Neutrophil (primary cell): Measurements from ENCODE around the gene ADPGK.

Experiments used
- H3K27ac ChIP-seq: fragments of 200-600 bp; sonication (generic); 2 replicates; pipeline ENCODE4 v1.5.1; 2016; ENCODE audit warnings: mild to moderate bottlenecking, moderate library complexity
- H3K27me3 ChIP-seq: fragments of 200-600 bp; sonication (generic); 2 replicates; pipeline ENCODE4 v1.6.0; 2016; ENCODE audit warnings: mild to moderate bottlenecking
- H3K36me3 ChIP-seq: fragments of 200-600 bp; sonication (generic); 2 replicates; pipeline ENCODE4 v1.5.1; 2017
- H3K4me1 ChIP-seq, 2 experiments: fragments of 200-600 bp in 1 of 2; sonication (generic) in 1 of 2; 1 replicate in 1 of 2; 2 replicates in 1 of 2; pipeline versions ENCODE4 v1.5.1 to v1.6.1; 2013 to 2016; ENCODE audit warnings: low read depth in 1 of 2, low read length in 1 of 2, mild to moderate bottlenecking in 1 of 2, moderate library complexity in 1 of 2; ENCODE audit not compliant: control insufficient read depth in 1 of 2, insufficient read depth in 1 of 2
- H3K4me3 ChIP-seq, 2 experiments: fragments of 200-600 bp in 1 of 2; sonication (generic) in 1 of 2; 1 replicate in 1 of 2; 2 replicates in 1 of 2; pipeline ENCODE4 v1.5.1; 2013 to 2016; ENCODE audit warnings: low read depth in 1 of 2, low read length in 1 of 2, mild to moderate bottlenecking in 1 of 2, moderate library complexity in 1 of 2
- H3K9me3 ChIP-seq: fragments of 200-600 bp; sonication (generic); 2 replicates; pipeline ENCODE4 v1.5.1; 2016
- TF ChIP-seq, protein P1 (sequence below): fragments of 200-600 bp; sonication (generic); IDR thresholded peaks from 2 replicates; pipeline ENCODE4 v1.5.1; 2016; ENCODE audit warnings: antibody characterized with exemption

ADPGK gene

GRCh38 chr15:72803006-72803405 is 19.4 kb upstream of the ADPGK start:
- peaks cover 18 to 24% of the 10 kb centered on the region in 2 experiments for H3K4me1 ChIP-seq
- TF ChIP-seq, protein P1, sequence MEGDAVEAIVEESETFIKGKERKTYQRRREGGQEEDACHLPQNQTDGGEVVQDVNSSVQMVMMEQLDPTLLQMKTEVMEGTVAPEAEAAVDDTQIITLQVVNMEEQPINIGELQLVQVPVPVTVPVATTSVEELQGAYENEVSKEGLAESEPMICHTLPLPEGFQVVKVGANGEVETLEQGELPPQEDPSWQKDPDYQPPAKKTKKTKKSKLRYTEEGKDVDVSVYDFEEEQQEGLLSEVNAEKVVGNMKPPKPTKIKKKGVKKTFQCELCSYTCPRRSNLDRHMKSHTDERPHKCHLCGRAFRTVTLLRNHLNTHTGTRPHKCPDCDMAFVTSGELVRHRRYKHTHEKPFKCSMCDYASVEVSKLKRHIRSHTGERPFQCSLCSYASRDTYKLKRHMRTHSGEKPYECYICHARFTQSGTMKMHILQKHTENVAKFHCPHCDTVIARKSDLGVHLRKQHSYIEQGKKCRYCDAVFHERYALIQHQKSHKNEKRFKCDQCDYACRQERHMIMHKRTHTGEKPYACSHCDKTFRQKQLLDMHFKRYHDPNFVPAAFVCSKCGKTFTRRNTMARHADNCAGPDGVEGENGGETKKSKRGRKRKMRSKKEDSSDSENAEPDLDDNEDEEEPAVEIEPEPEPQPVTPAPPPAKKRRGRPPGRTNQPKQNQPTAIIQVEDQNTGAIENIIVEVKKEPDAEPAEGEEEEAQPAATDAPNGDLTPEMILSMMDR = no peak

DNA sequence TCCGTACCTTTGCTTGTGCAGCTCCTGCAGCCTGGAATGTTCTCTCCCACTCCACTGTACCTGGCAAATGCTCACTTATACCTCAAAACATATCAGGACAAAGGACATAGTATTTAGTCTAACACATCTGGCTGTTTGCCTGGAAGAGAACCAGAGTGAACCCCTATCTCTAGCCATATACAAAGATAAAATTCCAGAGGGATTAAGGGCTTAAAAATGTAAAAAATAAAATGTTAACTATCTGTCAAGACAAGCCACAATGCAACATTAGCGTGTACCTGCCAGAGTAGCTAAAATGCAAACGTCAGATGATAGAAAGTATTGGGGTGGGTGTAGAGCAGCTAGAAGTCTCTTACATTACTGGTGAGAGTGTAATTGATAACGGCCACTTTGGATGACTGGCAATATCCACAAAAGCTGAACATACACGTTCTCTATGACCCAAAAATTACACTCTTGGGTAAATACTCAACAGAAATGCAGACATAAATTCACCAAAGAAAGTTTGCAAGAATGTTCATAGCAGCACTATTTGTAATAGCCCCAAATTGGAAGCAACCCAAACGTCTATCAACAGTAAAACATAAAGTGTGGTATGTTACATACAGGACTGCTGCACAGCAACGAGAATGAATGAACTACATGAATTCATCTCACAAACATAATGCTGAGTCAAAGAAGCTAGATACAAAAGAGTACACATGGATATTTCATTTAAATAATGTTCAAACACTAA is 18.2 kb upstream of the ADPGK start:
- H3K4me1 ChIP-seq = peaks cover 29 to 33% of the 10 kb centered on the region in 2 experiments

More at GRCh38 chr15:72803006-72803405, 19.4 kb upstream of the ADPGK start:
- peaks cover 51% of the 10 kb centered on the region for H3K27me3 ChIP-seq
- no peak overlapping the region for H3K4me3 ChIP-seq
- no peak overlapping the region for H3K27ac ChIP-seq
- no peaks in the 10 kb centered on the region for H3K36me3 ChIP-seq
- H3K9me3 ChIP-seq = no peaks in the 10 kb centered on the region

DNA sequence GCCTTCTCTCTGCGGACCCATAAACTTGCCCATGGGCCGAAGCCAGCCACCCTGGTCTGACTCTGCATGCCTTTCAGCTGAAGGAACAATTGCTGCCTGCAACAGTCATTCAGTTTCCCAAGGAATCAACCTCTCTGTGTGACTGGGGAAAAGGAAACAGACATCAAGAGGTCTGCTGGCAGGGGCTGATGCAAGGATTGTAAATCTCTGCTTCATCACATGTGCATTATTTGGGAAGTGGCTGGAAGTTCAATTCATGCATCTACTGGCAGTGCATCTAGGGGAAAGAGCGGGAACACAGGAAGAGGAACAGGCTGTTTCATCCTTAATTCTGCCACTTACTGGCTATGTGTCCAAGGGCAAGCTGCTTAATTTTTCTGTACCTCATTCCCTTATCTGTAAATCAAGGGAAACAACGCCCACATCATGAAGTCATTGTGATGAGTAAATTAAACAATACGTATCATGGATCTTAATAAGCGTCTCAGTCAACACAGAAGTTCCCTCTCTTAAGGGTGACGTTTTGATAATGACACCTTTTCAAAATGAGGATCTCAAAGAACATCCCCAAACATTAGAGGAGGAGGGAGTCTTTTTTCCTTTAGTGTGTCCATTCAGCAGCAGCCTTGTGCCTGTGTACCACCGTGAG is 17.4 kb upstream of the ADPGK start:
- Histone ChIP-seq H3K4me1 (peaks cover 35 to 39% of the 10 kb centered on the region in 2 experiments), H3K27ac (no peak overlapping the region), H3K27me3 (peaks cover 69% of the 10 kb centered on the region), H3K9me3 (no peaks in the 10 kb centered on the region), H3K36me3 (no peaks in the 10 kb centered on the region), H3K4me3 (no peak overlapping the region)
- TF ChIP-seq, protein P1 = no peak

More for the DNA sequence above, 18.2 kb upstream of the ADPGK start:
- H3K27ac ChIP-seq = no peak overlapping the region
- no peak overlapping the region for H3K4me3 ChIP-seq
- TF ChIP-seq, protein P1 = no peak
- H3K36me3 ChIP-seq = no peaks in the 10 kb centered on the region
- H3K9me3 ChIP-seq = no peaks in the 10 kb centered on the region
- peaks cover 61% of the 10 kb centered on the region for H3K27me3 ChIP-seq

- Histone ChIP-seq H3K36me3 (no peaks in the 10 kb centered on the region), H3K9me3 (no peaks in the 10 kb centered on the region), H3K4me1 (peaks cover 35 to 39% of the 10 kb centered on the region in 2 experiments), H3K27me3 (peaks cover 71% of the 10 kb centered on the region), H3K27ac (no peak overlapping the region), H3K4me3 (no peak overlapping the region)
- TF ChIP-seq, protein P1 = no peak
Measured at GRCh38 chr15:72797834-72798233, 14.3 kb upstream of the ADPGK start.

GRCh38 chr15:72797338-72797689 is 13.8 kb upstream of the ADPGK start:
- Histone ChIP-seq H3K27me3 (peaks cover 70% of the 10 kb centered on the region), H3K4me3 (peak overlapping the region; percentile 60 to 64), H3K9me3 (no peaks in the 10 kb centered on the region), H3K4me1 (peaks cover 35 to 39% of the 10 kb centered on the region in 2 experiments), H3K36me3 (no peaks in the 10 kb centered on the region), H3K27ac (no peak overlapping the region)
- TF ChIP-seq, protein P1 = no peak
